H1 (cell line): Measurements from ENCODE around the gene LHFPL6. TPM values are rescaled to one million over a fixed set of nuclear protein-coding genes. Genes with fewer than 3 reads are reported as not detected.

ENCODE experiments used
- PHF8 ChIP-seq: fragments of 200-600 bp; sonication (generic); conservative IDR thresholded peaks from 2 replicates; pipeline ENCODE4 v1.7.1; 2012; ENCODE audit warnings: low read depth, mild to moderate bottlenecking, inconsistent platforms, low read length, moderate library complexity
- POLR2AphosphoS5 ChIP-seq: IDR thresholded peaks from 2 replicates; pipeline ENCODE4 v1.6.1; 2011; ENCODE audit warnings: low read depth, low read length
- RBBP5 ChIP-seq: IDR thresholded peaks from 2 replicates; pipeline ENCODE4 v1.7.1; 2012; ENCODE audit warnings: low read depth, mild to moderate bottlenecking, inconsistent platforms, low read length, moderate library complexity, borderline replicate concordance
- SP4 ChIP-seq: IDR thresholded peaks from 2 replicates; pipeline ENCODE4 v1.6.1; 2012; ENCODE audit warnings: low read length, inconsistent platforms
- polyA plus RNA-seq, 7 experiments: library from polyadenylated mRNA; depleted of rRNA in 3 of 7; stranded (reverse) in 5 of 7; unstranded in 2 of 7; fragments of >200 nt in 5 of 7; fragments of 200-250 nt in 2 of 7; gene quantifications; 1 replicate in 5 of 7; 2 replicates in 1 of 7; 4 replicates in 1 of 7; pipeline versions ENCODE4 v1.2.1 to v1.2.3, GENCODE V29; 2011 to 2013; ENCODE audit warnings: missing spikeins in 2 of 7, mixed read lengths in 2 of 7
- total RNA-seq: library from RNA; stranded (reverse); fragmentation: NEBNext Ultra II Directional; extraction: Animal tissue kit (Norgen Biotek cat#: 25700); gene quantifications from 2 replicates; pipeline ENCODE4 v1.2.1, GENCODE V29; 2021

The LHFPL6 gene
- total and polyA plus RNA-seq, 2 of the 8 experiments (the other 6 are each of a cell fraction or from before 2014, with no cell fraction given) = 7.6 to 17.0 TPM

- TF ChIP-seq POLR2AphosphoS5 (no peak), PHF8 (no peak), RBBP5 (no peak), SP4 (no peak)
Observed at GRCh38 chr13:39297023-39297422, 306.0 kb downstream of the LHFPL6 start (continued).
